K562 (cell line): ENCODE results near the gene PRSS50. TPM values are rescaled to one million over a fixed set of nuclear protein-coding genes. Genes with fewer than 3 reads are reported as not detected.
A peak's percentile ranks its signal among the peaks of the same experiment; 100 is the strongest.

Source experiments
- ATF4 ChIP-seq: fragments of 450-650 bp; formaldehyde crosslinking; IDR thresholded peaks from 2 replicates; pipeline ENCODE4 v1.4.0; 2022; ENCODE audit warnings: mild to moderate bottlenecking, moderate library complexity
- COPS2 ChIP-seq: fragments of 450-650 bp; conservative IDR thresholded peaks from 2 replicates; pipeline ENCODE4 v1.6.1; 2016; ENCODE audit warnings: mild to moderate bottlenecking, moderate library complexity
- FOS ChIP-seq: IDR thresholded peaks from 3 replicates; pipeline ENCODE4 v1.6.1; 2011; ENCODE audit not compliant: insufficient read length; ENCODE audit errors: extremely low read depth
- GATAD2B ChIP-seq: fragments of 450-650 bp; IDR thresholded peaks from 2 replicates; pipeline ENCODE4 v1.6.1; 2017; ENCODE audit warnings: mild to moderate bottlenecking, borderline replicate concordance
- NR2F6 ChIP-seq: fragments of 450-650 bp; formaldehyde crosslinking; IDR thresholded peaks from 2 replicates; pipeline ENCODE4 v1.4.0; 2020; ENCODE audit warnings: mild to moderate bottlenecking
- PTTG1 ChIP-seq: fragments of 450-650 bp; IDR thresholded peaks from 2 replicates; pipeline ENCODE4 v1.6.1; 2016; ENCODE audit warnings: low read depth, mild to moderate bottlenecking, missing genetic modification characterization, missing compliant biosample characterization
- SETDB1 ChIP-seq: IDR thresholded peaks from one replicate; pipeline ENCODE4 v1.6.1; 2012; ENCODE audit warnings: low read length, control low read depth, inconsistent platforms
- SPI1 ChIP-seq: IDR thresholded peaks from 2 replicates; pipeline ENCODE4 v1.6.1; 2011; ENCODE audit warnings: low read depth, low read length, control low read depth, borderline replicate concordance
- TAF1 ChIP-seq: IDR thresholded peaks from 2 replicates; pipeline ENCODE4 v1.6.1; 2011; ENCODE audit warnings: mild to moderate bottlenecking, low read length, moderate library complexity; ENCODE audit not compliant: insufficient read depth, control insufficient read depth, severe bottlenecking; ENCODE audit errors: extremely low read depth
- TGIF2 ChIP-seq: sonication (generic); formaldehyde crosslinking; IDR thresholded peaks from 2 replicates; pipeline ENCODE4 v1.8.1; 2022; ENCODE audit warnings: mild to moderate bottlenecking, missing genetic modification reagents, moderate library complexity
- ZBTB7A ChIP-seq: IDR thresholded peaks from 2 replicates; pipeline ENCODE4 v1.6.1; 2011; ENCODE audit warnings: low read depth, mild to moderate bottlenecking, low read length, moderate library complexity, borderline replicate concordance; ENCODE audit not compliant: control insufficient read depth
- ZNF274 ChIP-seq: IDR thresholded peaks from 2 replicates; pipeline ENCODE4 v1.6.1; 2011; ENCODE audit warnings: low read depth, mild to moderate bottlenecking, low read length, moderate library complexity, borderline replicate concordance
- ZNF277 ChIP-seq: fragments of 250-450 bp; sonication (Bioruptor Pico); IDR thresholded peaks from 2 replicates; pipeline ENCODE4 v1.8.0; 2022; ENCODE audit warnings: inconsistent platforms, mild to moderate bottlenecking, moderate library complexity, borderline replicate concordance
- ZNF511 ChIP-seq: sonication (generic); formaldehyde crosslinking; IDR thresholded peaks from 2 replicates; pipeline ENCODE4 v1.8.0; 2022; ENCODE audit warnings: mild to moderate bottlenecking, missing genetic modification reagents
- polyA plus RNA-seq, 8 experiments: library from polyadenylated mRNA; depleted of rRNA in 4 of 8; stranded (reverse) in 5 of 8; unstranded in 3 of 8; fragments of >200 nt; fragmentation: Nextera tagmentation in 2 of 8; fragmentation: Illumina TruSeq in 1 of 8; extraction: Ambion mirVana in 2 of 8; extraction: Trizol in 1 of 8; gene quantifications; 2 replicates each; pipeline versions ENCODE4 v1.2.1 to v1.2.3, GENCODE V29; 2011 to 2014; ENCODE audit warnings: inconsistent platforms in 1 of 8, missing spikeins in 1 of 8
- total RNA-seq, 7 experiments: library from RNA; depleted of rRNA in 6 of 7; stranded (reverse); fragments of >200 nt in 6 of 7; fragmentation: Illumina TruSeq in 2 of 7; extraction: Trizol in 2 of 7; gene quantifications; 2 replicates each; pipeline versions ENCODE4 v1.2.1 to v1.2.3, GENCODE V29; 2011 to 2021; ENCODE audit warnings: low replicate concordance in 1 of 7
- TF ChIP-seq, protein P1 (sequence below), 2 experiments: fragments of 450-650 bp in 1 of 2; IDR thresholded peaks; 2 replicates each; pipeline ENCODE4 v1.6.1; 2011 to 2017; ENCODE audit warnings: low read depth in 2 of 2, antibody characterized with exemption in 1 of 2, borderline replicate concordance in 1 of 2, low read length in 1 of 2, mild to moderate bottlenecking in 1 of 2, mixed read lengths in 1 of 2; ENCODE audit not compliant: control insufficient read depth in 1 of 2
- TF ChIP-seq, protein P2 (sequence below): fragments of 450-650 bp; IDR thresholded peaks from 2 replicates; pipeline ENCODE4 v1.6.1; 2016

The PRSS50 gene
- total and polyA plus RNA-seq, 9 of the 15 experiments (the other 6 are each of a cell fraction or from before 2014, with no cell fraction given): 0.01 TPM; not detected in 8

GRCh38 chr3:46699676-46700523, 17.8 kb downstream of the PRSS50 start (continued):
- TF ChIP-seq, protein P1, sequence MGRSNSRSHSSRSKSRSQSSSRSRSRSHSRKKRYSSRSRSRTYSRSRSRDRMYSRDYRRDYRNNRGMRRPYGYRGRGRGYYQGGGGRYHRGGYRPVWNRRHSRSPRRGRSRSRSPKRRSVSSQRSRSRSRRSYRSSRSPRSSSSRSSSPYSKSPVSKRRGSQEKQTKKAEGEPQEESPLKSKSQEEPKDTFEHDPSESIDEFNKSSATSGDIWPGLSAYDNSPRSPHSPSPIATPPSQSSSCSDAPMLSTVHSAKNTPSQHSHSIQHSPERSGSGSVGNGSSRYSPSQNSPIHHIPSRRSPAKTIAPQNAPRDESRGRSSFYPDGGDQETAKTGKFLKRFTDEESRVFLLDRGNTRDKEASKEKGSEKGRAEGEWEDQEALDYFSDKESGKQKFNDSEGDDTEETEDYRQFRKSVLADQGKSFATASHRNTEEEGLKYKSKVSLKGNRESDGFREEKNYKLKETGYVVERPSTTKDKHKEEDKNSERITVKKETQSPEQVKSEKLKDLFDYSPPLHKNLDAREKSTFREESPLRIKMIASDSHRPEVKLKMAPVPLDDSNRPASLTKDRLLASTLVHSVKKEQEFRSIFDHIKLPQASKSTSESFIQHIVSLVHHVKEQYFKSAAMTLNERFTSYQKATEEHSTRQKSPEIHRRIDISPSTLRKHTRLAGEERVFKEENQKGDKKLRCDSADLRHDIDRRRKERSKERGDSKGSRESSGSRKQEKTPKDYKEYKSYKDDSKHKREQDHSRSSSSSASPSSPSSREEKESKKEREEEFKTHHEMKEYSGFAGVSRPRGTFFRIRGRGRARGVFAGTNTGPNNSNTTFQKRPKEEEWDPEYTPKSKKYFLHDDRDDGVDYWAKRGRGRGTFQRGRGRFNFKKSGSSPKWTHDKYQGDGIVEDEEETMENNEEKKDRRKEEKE (IDR thresholded peaks at IDR 0.05; ENCODE audit: borderline replicate concordance in 1 of 2, control insufficient read depth in 1 of 2, low read depth in 2 of 2, low read length in 1 of 2): no peak
- TF ChIP-seq TGIF2 (CRISPR knock-in tag): no peak
- TF ChIP-seq PTTG1 (tag): no peak
- 0 out of 2 replicates have a peak, but pooled peaks have one; percentile 29 for TF ChIP-seq ZNF511 (CRISPR knock-in tag)
- TF ChIP-seq SPI1: peak; percentile 76; the same call in 1 of the 2 replicates
- TF ChIP-seq, protein P2, sequence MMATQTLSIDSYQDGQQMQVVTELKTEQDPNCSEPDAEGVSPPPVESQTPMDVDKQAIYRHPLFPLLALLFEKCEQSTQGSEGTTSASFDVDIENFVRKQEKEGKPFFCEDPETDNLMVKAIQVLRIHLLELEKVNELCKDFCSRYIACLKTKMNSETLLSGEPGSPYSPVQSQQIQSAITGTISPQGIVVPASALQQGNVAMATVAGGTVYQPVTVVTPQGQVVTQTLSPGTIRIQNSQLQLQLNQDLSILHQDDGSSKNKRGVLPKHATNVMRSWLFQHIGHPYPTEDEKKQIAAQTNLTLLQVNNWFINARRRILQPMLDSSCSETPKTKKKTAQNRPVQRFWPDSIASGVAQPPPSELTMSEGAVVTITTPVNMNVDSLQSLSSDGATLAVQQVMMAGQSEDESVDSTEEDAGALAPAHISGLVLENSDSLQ: no peak
- TF ChIP-seq COPS2: no peak
- TF ChIP-seq ZNF274: no peak
- TF ChIP-seq TAF1: no peak
- no peak for TF ChIP-seq NR2F6
- no peak for TF ChIP-seq GATAD2B
- no peak for TF ChIP-seq FOS
- TF ChIP-seq ZNF277: no peak
- TF ChIP-seq ATF4 (CRISPR knock-in tag): no peak
- TF ChIP-seq ZBTB7A: no peak
- no peak for TF ChIP-seq SETDB1
